AG10803 (cell line): Measurements from ENCODE around the gene BNIP5.

ENCODE experiments used
- DNase-seq: peaks from one replicate; pipeline ENCODE4 v3.0.0; 2010; ENCODE audit warnings: low read depth
- H3K4me3 ChIP-seq: 2 replicates; pipeline ENCODE4 v1.5.1; 2011; ENCODE audit warnings: mild to moderate bottlenecking, low read length, control low read depth
- TF ChIP-seq, protein P1 (sequence below): conservative IDR thresholded peaks from 2 replicates; pipeline ENCODE4 v1.5.1; 2011; ENCODE audit warnings: mild to moderate bottlenecking, low read length, control low read depth, inconsistent platforms

BNIP5 gene

DNA sequence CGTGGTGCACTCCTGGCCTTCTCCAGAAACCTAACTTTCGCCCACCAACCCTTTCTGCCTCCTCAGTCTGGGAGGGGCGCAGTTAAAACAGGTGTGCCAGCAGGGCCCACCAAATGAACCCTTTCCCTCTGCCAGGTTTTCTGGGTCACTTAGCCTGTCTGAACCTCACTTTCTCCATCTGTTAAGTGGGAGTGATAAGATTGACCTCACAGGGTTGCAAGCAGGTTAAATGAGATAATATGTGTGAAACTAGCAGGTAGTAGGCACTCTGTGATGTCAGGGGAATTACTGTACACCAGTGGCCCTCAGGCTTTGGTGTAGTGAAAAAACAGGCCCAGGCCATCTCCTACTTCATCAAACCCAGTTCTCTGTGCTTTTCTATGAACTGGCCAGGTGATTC, 14.1 kb downstream of the BNIP5 start:
- TF ChIP-seq, protein P1, sequence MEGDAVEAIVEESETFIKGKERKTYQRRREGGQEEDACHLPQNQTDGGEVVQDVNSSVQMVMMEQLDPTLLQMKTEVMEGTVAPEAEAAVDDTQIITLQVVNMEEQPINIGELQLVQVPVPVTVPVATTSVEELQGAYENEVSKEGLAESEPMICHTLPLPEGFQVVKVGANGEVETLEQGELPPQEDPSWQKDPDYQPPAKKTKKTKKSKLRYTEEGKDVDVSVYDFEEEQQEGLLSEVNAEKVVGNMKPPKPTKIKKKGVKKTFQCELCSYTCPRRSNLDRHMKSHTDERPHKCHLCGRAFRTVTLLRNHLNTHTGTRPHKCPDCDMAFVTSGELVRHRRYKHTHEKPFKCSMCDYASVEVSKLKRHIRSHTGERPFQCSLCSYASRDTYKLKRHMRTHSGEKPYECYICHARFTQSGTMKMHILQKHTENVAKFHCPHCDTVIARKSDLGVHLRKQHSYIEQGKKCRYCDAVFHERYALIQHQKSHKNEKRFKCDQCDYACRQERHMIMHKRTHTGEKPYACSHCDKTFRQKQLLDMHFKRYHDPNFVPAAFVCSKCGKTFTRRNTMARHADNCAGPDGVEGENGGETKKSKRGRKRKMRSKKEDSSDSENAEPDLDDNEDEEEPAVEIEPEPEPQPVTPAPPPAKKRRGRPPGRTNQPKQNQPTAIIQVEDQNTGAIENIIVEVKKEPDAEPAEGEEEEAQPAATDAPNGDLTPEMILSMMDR, result no peak
- no peak for DNase-seq
- no peak overlapping the region for H3K4me3 ChIP-seq

DNA sequence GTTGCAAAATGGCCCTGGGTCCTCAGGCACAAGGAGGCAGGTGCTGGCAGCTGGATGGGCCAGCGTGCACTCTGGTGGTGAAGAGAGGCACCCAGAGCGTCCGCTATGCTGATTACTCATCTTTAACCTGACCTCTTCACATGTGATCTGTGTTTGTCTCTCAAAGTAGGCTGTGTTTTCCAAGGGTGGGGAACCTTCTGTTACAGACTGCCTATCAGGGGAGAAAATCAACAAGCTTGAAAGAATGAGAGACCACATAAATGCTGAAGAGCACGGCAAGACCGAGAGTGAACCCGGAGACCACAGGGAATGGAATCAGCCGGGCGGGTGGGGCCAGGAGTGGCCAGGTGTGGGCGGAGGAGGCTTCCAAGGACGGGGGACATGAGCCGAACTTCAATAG, 16.2 kb downstream of the BNIP5 start:
- TF ChIP-seq, protein P1, result no peak
- no peak overlapping the region for H3K4me3 ChIP-seq
- no peak for DNase-seq

DNA sequence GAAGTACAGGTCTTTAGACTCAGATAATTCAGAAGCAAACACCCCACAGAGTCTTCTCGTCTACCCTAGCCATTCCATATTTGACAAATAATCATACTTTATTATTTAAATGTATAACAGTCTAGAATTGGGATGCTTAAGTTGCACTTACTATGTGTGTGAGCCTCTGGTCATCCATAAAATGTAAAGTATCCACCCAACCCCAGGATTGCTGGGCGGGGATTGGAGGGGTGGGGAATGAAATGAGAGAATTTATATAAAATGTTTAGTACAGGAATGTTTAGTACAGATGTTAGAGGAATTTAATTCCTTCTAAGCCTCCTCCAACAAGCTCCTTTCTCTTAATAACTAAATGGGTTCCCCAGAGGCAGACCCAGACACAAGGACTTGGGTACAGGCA, 16.9 kb downstream of the BNIP5 start:
- TF ChIP-seq, protein P1, result no peak
- no peak for DNase-seq
- H3K4me3 ChIP-seq, result no peak overlapping the region

DNA sequence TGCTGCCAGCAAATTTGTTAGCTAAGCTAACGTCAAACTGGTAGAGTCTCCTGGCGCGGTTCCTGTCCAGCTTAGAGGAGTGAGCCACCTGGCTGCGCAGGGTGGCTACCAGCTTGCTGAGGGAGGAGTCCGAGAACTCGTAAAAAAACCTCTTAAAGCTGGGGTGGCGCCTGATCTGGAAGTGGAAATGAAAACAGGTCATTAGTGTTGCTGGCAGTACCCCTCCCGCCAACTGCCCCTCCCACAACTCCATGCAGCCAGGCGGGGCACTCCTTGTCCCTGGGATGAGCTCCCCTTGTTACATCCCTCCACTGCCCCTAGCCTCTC, 17.3 kb downstream of the BNIP5 start:
- no peak overlapping the region for H3K4me3 ChIP-seq
- no peak for DNase-seq
- TF ChIP-seq, protein P1, result no peak

DNA sequence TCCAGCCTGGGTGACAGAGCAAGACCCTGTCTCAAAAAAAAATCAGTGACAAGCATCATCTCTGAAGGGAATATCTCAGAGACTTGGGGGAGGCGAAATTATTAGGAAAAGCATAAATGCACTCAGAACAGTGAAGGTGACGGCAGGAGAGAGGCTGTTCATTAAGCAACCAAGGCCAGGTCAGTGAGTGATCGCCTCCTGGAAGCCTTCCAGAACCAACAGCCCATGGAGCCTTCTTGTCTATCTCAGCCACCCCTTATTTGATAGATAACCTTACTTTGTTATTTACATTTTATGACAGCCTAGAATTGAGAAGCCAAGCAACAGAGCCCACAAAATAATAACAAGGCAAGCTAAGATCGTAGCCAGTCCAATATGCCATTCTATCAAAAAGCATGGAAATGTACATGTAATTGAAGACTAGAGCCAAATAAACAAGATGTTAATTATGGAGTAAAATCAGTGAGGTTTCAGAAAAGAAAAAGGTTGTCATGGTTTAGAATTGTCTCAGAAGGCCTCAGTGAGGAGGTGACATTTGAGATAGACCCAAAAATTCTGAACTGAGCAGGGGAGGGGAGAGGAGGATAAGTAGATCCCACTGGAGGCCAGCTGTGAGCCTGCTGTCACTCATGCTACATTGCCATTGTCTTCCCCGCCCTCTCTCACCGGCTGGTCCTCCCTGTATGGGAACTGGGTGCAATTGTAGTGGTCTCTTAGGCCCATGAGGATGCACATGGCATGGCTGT, 17.8 kb downstream of the BNIP5 start:
- DNase-seq, result no peak
- H3K4me3 ChIP-seq, result no peak overlapping the region
- TF ChIP-seq, protein P1, result no peak

DNA sequence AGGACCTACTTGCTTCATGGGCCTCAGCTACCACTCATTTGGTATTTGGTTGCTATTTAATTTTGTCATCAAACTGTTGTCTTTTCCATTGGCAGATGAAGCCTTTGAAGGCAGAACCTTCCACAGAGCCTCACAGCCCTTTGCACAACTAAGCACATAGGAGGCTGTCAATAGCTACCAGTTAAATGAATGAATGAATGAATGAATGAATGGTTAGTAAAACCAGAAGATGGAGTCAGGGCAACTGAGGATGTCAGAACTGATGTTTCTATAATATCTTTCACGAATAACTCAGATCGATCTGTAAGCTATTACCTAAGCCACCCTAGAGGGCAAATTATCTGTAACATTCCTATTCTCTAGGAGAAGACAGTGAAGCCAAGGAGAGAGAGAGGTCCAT, 19.1 kb downstream of the BNIP5 start:
- no peak for DNase-seq
- TF ChIP-seq, protein P1, result no peak
- H3K4me3 ChIP-seq, result no peak overlapping the region

DNA sequence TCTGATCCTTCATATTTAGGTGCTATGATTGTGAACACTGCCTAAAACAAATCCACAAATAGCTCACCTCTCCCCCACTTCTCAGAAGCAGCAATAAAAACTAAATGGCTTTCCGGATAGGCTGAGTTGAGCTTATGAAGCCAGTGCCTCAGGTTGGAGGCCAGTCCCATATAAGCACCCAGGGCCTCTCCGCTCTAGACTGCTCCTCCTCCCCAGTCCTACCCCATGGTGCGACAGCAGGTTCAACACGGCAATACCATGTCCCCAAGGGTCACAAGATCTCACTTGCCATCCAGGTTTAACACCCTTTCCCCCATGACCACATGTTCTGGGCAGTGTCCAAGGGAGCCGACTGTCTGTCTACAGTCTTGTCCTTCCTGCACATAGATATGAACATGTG, 20.8 kb downstream of the BNIP5 start:
- H3K4me3 ChIP-seq, result no peak overlapping the region
- TF ChIP-seq, protein P1, result no peak
- DNase-seq, result no peak
